Activated T-cell treated with anti-CD3 and anti-CD28 coated beads, Interleukin-2, amount 50 U/mL, for 4 hours (primary cell): ENCODE data around the gene ILRUN. TPM values are rescaled to one million over a fixed set of nuclear protein-coding genes. Genes with fewer than 3 reads are reported as not detected.

Experiments
- ATAC-seq, 2 donors: fragments of 200-7000 bp; cut with Tn5 transposase; one replicate each; pipeline ENCODE4 v1.10.0; 2021
- DNase-seq: peaks from one replicate; pipeline ENCODE4 v3.0.0-alpha.2; 2020
- H3K27me3 Mint-ChIP-seq: one replicate; pipeline ENCODE4 v1.8.0; 2021; ENCODE audit warnings: low read depth, mixed read lengths
- H3K36me3 Mint-ChIP-seq: one replicate; pipeline ENCODE4 v1.8.0; 2022; ENCODE audit warnings: mixed read lengths; ENCODE audit not compliant: insufficient read depth
- H3K4me1 Mint-ChIP-seq: one replicate; pipeline ENCODE4 v1.8.0; 2021; ENCODE audit warnings: low read depth, mixed read lengths
- H3K4me3 Mint-ChIP-seq: one replicate; pipeline ENCODE4 v1.8.0; 2021; ENCODE audit warnings: mild to moderate bottlenecking, moderate library complexity, mixed read lengths
- H3K9me3 Mint-ChIP-seq: one replicate; pipeline ENCODE4 v1.8.0; 2021; ENCODE audit warnings: mixed read lengths
- total RNA-seq, 3 donors: library from RNA; stranded (reverse); gene quantifications; one replicate each; pipeline ENCODE4 v1.2.1, GENCODE V29; 2021

Gene ILRUN
- total RNA-seq, 3 donors from 2014 or later: 47.0 to 57.6 (median 53.4) TPM

DNA sequence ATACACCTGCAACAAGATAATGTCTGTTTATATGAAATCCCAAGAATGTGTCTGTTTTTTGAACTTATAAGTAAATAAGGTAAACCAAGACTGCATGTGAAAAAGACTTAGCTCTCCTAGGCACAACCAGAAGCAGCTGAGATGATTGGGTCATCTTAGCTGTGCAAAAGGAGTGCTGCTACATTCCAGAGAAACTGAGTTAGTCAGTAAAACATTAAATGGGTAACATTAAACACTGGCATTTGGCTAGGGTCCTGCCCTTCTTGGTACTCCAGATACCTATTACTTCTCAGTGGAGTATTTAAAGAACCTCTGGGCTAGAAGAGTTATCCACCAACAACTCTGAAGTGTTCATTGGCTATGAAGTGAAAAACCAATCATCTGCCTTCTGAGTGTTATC is 47.8 kb downstream of the ILRUN start:
- peaks cover 37% of the 10 kb centered on the region for H3K36me3 Mint-ChIP-seq
- no peak for ATAC-seq
- no peak overlapping the region for H3K4me3 Mint-ChIP-seq
- no peaks in the 10 kb centered on the region for H3K9me3 Mint-ChIP-seq
- H3K4me1 Mint-ChIP-seq: peaks cover 18% of the 10 kb centered on the region
- no peaks in the 10 kb centered on the region for H3K27me3 Mint-ChIP-seq
- DNase-seq: no peak

Other genes with a start within 250 kb of the ILRUN start
- gene PACSIN1, start 230.7 kb downstream of the ILRUN start, total RNA-seq: under 1 TPM in 1 of 3 donors, not detected in 2; 0.05 TPM
- under 1 TPM; 0.13 to 0.24 (median 0.14) TPM for gene SPDEF, start 140.4 kb downstream of the ILRUN start, total RNA-seq
- 100 to 1,000 TPM; 227 to 269 (median 247) TPM for gene SNRPC, start 60.7 kb upstream of the ILRUN start, total RNA-seq
- gene BLTP3A, start 95.3 kb upstream of the ILRUN start, total RNA-seq: 10 to 100 TPM; 15.8 to 18.1 (median 17.0) TPM
- 10 to 100 TPM; 26.1 to 33.4 (median 28.5) TPM for gene TAF11, start 191.3 kb upstream of the ILRUN start, total RNA-seq
- gene ANKS1A, start 192.5 kb upstream of the ILRUN start, total RNA-seq: 1 to 10 TPM; 7.7 to 8.3 (median 8.2) TPM